GM19238 (cell line): ENCODE data around the gene PRMT1.

Experiments used
- DNase-seq: peaks from one replicate; pipeline ENCODE4 v3.0.0; 2011; ENCODE audit warnings: low spot score; ENCODE audit not compliant: insufficient read length

Gene PRMT1

GRCh38 chr19:49687566-49688316, 10.7 kb downstream of the PRMT1 start:
- no peak for DNase-seq

- no peak for DNase-seq
Observed at GRCh38 chr19:49688531-49689132, 11.6 kb downstream of the PRMT1 start.

DNA sequence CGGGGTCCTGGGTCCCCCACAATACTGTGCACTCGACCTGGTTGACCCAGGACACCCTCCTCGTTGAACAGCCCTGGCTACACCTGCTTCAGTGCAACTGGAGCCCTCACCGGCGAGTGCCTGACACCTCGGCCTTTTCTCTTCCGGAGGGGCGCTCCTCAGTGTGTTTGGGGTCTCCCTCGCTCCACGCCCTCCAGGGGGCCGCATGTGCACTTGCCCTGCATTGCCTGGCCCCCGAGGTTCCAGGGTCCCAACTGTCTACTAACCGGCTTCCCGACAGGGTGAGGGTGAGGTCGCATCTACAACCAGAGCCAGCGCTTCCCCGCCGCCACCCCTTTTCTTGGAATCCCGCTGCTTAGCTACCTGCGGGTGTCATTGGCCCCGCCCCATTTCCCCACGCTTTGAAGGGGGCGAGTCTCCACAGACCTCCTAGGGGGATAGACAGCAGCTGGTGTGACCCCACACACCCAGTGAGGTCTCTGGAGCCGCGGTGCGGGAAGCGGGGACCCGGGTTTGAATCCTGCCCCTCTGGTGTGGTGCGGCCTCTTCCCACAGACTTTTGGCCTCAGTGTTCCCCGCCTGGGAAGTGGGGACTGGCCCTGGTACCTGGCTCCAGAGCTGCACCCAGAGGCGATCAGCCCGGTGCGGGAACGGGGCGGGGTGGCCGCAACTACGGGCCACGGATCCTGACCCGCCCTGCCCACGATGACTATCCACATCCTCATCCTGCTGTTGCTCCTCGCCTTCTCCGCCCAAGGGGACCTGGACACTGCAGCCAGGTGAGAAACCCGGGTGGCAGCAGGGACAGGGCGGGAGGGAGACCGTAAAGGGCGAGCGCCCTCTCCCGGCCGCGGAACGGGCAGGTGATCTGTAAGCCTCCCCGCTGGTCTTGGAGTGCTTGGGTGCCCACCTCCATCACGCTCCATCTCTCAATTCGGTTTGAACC, 12.3 kb downstream of the PRMT1 start, which contains the start of gene ADM5:
ADM5 (plus strand) TSS at position 462 of the 946 bp plus-strand sequence; CDS start at position 706, 244 bp downstream.
- DNase-seq, result no peak

DNA sequence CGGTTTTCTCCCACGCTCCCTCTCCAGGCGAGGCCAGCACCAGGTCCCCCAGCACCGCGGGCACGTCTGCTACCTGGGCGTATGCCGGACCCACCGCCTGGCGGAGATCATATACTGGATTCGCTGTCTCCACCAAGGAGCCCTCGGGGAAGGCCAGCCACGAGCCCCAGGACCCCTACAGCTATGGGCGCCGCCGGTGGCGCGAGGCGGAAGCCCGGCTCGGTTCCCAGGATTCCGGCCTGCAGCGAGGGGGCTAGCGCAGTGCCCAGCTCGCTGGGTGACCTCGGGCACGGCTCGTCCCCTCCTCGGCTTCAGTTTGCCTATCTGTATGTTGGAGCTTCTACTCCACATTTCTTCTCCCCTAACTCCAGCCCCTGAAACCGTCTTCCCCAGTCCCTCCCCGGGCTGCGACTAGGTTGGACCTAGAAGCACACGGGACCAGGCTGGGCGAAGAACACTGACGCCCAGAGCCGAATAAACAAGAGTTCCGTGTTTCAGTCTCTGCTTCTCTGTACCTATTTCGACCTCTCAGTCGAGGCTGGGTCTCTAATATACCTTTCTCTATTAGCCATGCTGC, 13.1 kb downstream of the PRMT1 start:
- no peak for DNase-seq

GRCh38 chr19:49690656-49691242, 13.7 kb downstream of the PRMT1 start, which contains the start of gene CPT1C:
Gene CPT1C (plus strand): TSS chr19:49691116. CDS start chr19:49692253, 1,137 bp downstream.
- peak; percentile 56 for DNase-seq

DNA sequence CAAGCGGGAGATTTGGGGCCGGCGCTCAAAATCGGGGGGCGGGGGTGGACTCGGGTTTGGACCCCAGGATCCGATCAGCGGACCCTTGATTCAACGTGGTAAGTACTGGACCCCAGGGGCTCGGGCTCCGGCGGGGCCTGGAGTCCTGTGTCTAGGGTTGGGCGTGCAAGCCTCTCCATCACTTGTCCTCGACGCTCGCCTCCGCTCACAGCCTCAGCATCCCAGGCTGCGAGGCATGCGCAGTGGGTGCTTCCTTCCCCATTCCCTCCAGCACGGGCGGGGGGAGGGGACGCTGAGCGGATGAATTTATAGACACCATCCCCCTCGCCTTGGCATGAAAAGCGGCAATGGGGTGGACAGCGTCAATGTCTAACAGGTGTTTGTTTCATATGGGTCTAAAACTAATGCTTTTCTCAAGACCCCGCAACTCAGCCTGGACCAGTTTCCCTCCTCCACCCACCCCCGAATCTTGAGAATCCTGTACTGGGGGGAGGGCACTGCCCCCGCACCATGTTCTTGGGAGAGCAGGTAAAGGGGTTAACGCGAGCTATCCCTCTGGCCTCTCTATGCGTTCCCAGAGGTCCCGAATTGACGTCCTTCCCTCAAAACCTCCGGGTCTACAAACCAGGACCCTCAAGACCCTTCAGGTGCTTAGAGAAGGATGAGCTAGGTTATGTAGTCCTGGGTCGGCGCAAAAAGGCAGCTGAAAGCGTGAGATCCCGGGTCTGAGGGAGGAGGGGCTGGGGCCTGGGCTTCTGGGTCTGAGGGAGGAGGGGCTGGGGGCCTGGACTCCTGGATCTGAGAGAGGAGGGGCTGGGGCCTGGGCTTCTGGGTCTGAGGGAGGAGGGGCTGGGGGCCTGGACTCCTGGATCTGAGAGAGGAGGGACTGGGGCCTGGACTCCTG, 14.4 kb downstream of the PRMT1 start:
- DNase-seq, result peak; percentile 55

- no peak for DNase-seq
Observed at GRCh38 chr19:49692147-49692506, 15.1 kb downstream of the PRMT1 start.

GRCh38 chr19:49696115-49696514, 19.0 kb downstream of the PRMT1 start:
- DNase-seq, result no peak

- no peak for DNase-seq
Observed at GRCh38 chr19:49696865-49697264, 19.8 kb downstream of the PRMT1 start.

DNA sequence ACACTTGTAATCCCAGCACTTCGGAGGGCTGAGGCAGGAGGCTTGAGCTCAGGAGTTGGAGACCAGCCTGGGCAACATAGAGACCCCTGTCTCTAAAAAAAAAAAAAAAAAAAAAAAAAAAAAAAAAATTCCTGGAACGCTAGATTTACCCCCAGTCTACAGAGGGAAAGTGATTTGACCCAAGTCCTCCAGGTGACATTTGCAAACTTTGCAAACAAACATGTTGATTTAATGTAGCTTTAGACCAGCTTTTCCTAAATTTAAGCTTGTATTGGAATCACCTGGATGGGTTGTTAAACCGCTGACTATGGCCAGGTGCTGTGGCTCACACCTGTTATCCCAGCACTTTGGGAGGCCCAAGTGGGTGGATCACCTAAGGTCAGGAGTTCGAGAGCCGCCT, 22.3 kb downstream of the PRMT1 start:
- no peak for DNase-seq

- no peak for DNase-seq
Observed at GRCh38 chr19:49700563-49700962, 23.5 kb downstream of the PRMT1 start.

DNA sequence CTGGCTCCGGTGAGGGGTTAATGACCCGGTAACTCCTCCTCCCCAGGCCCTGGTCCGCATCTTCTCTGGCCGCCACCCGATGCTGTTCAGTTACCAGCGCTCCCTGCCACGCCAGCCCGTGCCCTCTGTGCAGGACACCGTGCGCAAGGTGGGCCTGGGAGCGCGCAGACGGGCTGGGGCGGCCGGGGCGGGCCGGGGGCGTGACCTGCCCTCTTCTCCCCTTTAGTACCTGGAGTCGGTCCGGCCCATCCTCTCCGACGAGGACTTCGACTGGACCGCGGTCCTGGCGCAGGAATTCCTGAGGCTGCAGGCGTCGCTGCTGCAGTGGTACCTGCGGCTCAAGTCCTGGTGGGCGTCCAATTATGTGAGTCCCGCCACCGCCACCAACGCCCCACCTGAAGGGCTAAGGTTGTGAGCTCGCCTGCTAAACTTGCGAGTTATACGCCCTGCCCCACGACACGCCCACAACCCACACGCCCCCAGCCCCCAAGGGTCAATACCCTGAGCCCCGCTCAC, 24.3 kb downstream of the PRMT1 start:
- no peak for DNase-seq

DNA sequence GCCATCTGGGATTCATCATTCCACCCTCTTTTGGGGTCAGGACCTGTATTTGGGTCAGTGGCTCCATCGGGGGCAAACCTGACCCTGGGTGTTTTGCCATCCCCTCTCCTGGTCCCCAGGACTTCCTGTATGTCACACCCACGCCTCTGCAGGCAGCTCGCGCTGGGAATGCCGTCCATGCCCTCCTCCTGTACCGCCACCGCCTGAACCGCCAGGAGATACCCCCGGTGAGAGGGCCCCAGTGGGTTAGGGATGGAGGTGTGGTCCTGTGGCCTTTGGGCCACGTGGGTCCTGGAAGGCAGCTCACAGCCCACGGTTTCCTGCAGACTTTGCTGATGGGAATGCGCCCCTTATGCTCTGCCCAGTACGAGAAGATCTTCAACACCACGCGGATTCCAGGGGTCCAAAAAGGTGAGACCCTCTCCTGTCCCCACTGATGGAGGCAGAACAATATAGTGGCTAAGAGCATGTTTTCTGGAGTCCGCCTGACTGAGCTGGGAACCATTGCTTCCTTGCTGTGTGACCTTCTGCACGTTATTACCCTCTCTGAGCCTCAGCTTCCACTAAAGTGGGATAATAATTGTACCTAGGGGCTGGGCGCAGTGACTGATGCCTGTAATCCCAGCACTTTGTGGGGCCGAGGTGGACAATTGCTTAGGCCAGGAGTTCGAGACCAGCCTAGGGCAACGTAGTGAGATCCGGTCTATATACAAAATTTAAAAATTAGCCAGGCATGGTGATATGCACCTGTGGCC, 28.0 kb downstream of the PRMT1 start:
- no peak for DNase-seq

DNA sequence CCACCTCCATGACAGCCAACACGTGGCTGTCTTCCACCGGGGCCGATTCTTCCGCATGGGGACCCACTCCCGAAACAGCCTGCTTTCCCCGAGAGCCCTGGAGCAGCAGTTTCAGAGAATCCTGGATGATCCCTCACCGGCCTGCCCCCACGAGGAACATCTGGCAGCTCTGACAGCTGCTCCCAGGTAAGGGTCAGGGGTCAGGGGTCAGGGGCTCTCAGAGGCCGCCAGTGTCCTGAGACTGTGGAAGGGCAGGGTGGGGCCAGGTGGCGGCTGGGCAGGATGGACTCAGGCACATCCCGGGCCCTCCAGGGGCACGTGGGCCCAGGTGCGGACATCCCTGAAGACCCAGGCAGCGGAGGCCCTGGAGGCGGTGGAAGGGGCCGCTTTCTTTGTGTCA, 28.8 kb downstream of the PRMT1 start:
- no peak for DNase-seq

DNA sequence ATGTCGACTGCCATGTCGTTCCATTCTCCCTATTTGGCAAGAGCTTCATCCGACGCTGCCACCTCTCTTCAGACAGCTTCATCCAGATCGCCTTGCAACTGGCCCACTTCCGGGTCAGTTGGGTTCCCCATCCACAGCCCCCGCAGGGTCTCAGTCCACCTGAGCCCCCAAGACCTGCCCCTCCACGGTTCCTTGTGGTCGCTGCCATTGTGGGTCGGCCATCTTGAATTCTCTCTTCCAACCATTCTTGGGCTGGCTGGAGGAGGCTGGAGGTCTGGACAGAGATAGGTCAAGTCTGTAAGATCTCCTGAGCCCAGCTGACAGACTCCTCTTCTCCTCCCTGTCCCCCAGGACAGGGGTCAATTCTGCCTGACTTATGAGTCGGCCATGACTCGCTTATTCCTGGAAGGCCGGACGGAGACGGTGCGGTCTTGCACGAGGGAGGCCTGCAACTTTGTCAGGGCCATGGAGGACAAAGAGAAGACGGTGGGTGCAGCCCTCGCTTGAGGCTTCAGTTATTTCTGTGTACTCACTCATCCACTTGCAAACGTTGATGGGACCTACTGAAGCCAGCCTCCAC, 33.4 kb downstream of the PRMT1 start:
- no peak for DNase-seq

GRCh38 chr19:49712397-49712859, 35.4 kb downstream of the PRMT1 start:
- no peak for DNase-seq

GRCh38 chr19:49713236-49713845, 36.3 kb downstream of the PRMT1 start:
- no peak for DNase-seq

GRCh38 chr19:49716154-49716553, 39.1 kb downstream of the PRMT1 start:
- DNase-seq, result no peak
